K562 (cell line): Measurements from ENCODE around the gene BRAF. TPM values are rescaled to one million over a fixed set of nuclear protein-coding genes. Genes with fewer than 3 reads are reported as not detected.

Experiments used
- ATAC-seq: fragments of 200-7000 bp; cut with Tn5 transposase; 3 replicates; pipeline ENCODE4 v1.9.1; 2020; ENCODE audit warnings: moderate library complexity
- BruUV-seq: library from RNA; stranded (reverse); fragments of 400-500 nt; replicated peaks from 2 replicates; lab custom pipeline; 2021; lab: Mats Ljungman, UMichigan
- CTCF ChIA-PET: fragments of 300-600 bp; formaldehyde crosslinking; extraction: SDS; loops from one replicate; lab custom pipeline; 2021; ENCODE audit warnings: low intra/inter-chr PET ratio; lab: Yijun Ruan, JAX
- POLR2A ChIA-PET: fragments of 300-600, 350-650 bp; sonication (Branson Sonifier 250); formaldehyde crosslinking; extraction: SDS; loops from one replicate; lab custom pipeline; 2021; ENCODE audit warnings: antibody characterized with exemption, inconsistent platforms; lab: Yijun Ruan, JAX
- DNase-seq, 4 experiments: peaks; one replicate each; pipeline versions ENCODE4 v3.0.0 to v3.0.0-alpha.2; 2011 to 2018; ENCODE audit warnings: low spot score in 3 of 4, mixed read lengths in 3 of 4; ENCODE audit errors: extremely low read depth in 1 of 4
- FAIRE-seq: peaks from 2 replicates; lab custom pipeline; 2011; peaks lifted over from hg19 to GRCh38; lab: Jason Lieb, UNC
- H2AFZ ChIP-seq: 2 replicates; pipeline ENCODE4 v1.6.0; 2011; ENCODE audit warnings: low read depth, low read length, control low read depth, inconsistent platforms
- H3K27ac ChIP-seq: fragments of 200-600 bp; 3 replicates; pipeline ENCODE4 v1.8.0; 2011; ENCODE audit warnings: low read depth, mild to moderate bottlenecking, control low read depth, inconsistent platforms, low read length, moderate library complexity, mixed read lengths; ENCODE audit errors: extremely low read depth
- H3K27me3 ChIP-seq, 2 experiments: fragments of 300-600 bp in 1 of 2; 2 replicates in 1 of 2; 3 replicates in 1 of 2; pipeline versions ENCODE4 v1.6.0 to v1.8.0; 2011; ENCODE audit warnings: inconsistent platforms in 2 of 2, low read length in 2 of 2, mild to moderate bottlenecking in 1 of 2, mixed read lengths in 1 of 2, moderate library complexity in 1 of 2; ENCODE audit not compliant: control insufficient read depth in 2 of 2, insufficient read depth in 2 of 2
- H3K36me3 ChIP-seq: fragments of 300-600 bp; 3 replicates; pipeline ENCODE4 v1.8.0; 2011; ENCODE audit warnings: mild to moderate bottlenecking, low read length, inconsistent platforms; ENCODE audit not compliant: control insufficient read depth, insufficient read depth
- H3K4me1 ChIP-seq, 2 experiments: fragments of 200-600 bp in 1 of 2; replicated peaks in 1 of 2; 2 replicates in 1 of 2; 3 replicates in 1 of 2; pipeline versions ENCODE4 v1.5.1 to v1.8.0; 2011; ENCODE audit warnings: inconsistent platforms in 2 of 2, low read length in 2 of 2, mild to moderate bottlenecking in 1 of 2, mixed read lengths in 1 of 2, moderate library complexity in 1 of 2; ENCODE audit not compliant: control insufficient read depth in 2 of 2, insufficient read depth in 2 of 2
- H3K4me2 ChIP-seq: 2 replicates; pipeline ENCODE4 v1.6.1; 2011; ENCODE audit warnings: low read length, control low read depth, inconsistent platforms, mixed read lengths; ENCODE audit not compliant: insufficient read depth
- H3K4me3 ChIP-seq: fragments of 200-600 bp; sonication (generic), shearing (Covaris generic); 2 replicates; pipeline ENCODE4 v1.5.1; 2016; ENCODE audit warnings: control low read depth, inconsistent platforms
- H3K79me2 ChIP-seq: fragments of 200-600 bp; 3 replicates; pipeline ENCODE4 v1.8.0; 2011; ENCODE audit warnings: low read length, inconsistent platforms; ENCODE audit not compliant: control insufficient read depth, insufficient read depth
- H3K9ac ChIP-seq, 2 experiments: 2 replicates each; pipeline versions ENCODE4 v1.6.0 to v1.6.1; 2011; ENCODE audit warnings: low read depth in 2 of 2, low read length in 2 of 2, control low read depth in 1 of 2, inconsistent platforms in 1 of 2, mild to moderate bottlenecking in 1 of 2, mixed read lengths in 1 of 2; ENCODE audit not compliant: insufficient read depth in 1 of 2
- H3K9me1 ChIP-seq: one replicate; pipeline ENCODE4 v1.6.0; 2011; ENCODE audit warnings: inconsistent platforms, mild to moderate bottlenecking, low read length, moderate library complexity; ENCODE audit not compliant: control insufficient read depth, insufficient read depth
- H3K9me3 ChIP-seq: replicated peaks from 2 replicates; pipeline ENCODE4 v1.5.1; 2011; ENCODE audit warnings: low read depth, low read length, inconsistent platforms; ENCODE audit not compliant: control insufficient read depth, insufficient read depth
- H4K20me1 ChIP-seq: replicated peaks from 2 replicates; pipeline ENCODE4 v1.6.1; 2011; ENCODE audit warnings: low read length, inconsistent platforms, mixed read lengths; ENCODE audit not compliant: control insufficient read depth, insufficient read depth
- CTCF ChIP-seq, 3 experiments: IDR thresholded peaks in 2 of 3; conservative IDR thresholded peaks in 1 of 3; 2 replicates each; pipeline ENCODE4 v1.5.1; 2011 to 2012; ENCODE audit warnings: low read length in 3 of 3, mild to moderate bottlenecking in 3 of 3, control low read depth in 2 of 3, improper control_type of control experiment in 1 of 3, inconsistent platforms in 1 of 3, low read depth in 1 of 3, mixed read lengths in 1 of 3, moderate library complexity in 1 of 3; ENCODE audit not compliant: insufficient read depth in 2 of 3
- FOXJ3 ChIP-seq: sonication (generic); formaldehyde crosslinking; IDR thresholded peaks from 2 replicates; pipeline ENCODE4 v1.4.0; 2020; ENCODE audit warnings: mild to moderate bottlenecking, missing genetic modification reagents
- NCOA4 ChIP-seq: fragments of 450-650 bp; IDR thresholded peaks from 2 replicates; pipeline ENCODE4 v1.6.1; 2018; ENCODE audit warnings: mild to moderate bottlenecking; ENCODE audit not compliant: partially characterized antibody
- NFE2L1 ChIP-seq: fragments of 450-650 bp; IDR thresholded peaks from 2 replicates; pipeline ENCODE4 v1.6.1; 2016; ENCODE audit warnings: missing genetic modification characterization, low read depth, mild to moderate bottlenecking, missing compliant biosample characterization, moderate library complexity, borderline replicate concordance
- RAD21 ChIP-seq, 2 experiments: fragments of 250-450 bp in 1 of 2; fragments of 450-650 bp in 1 of 2; sonication (Bioruptor Pico) in 1 of 2; formaldehyde crosslinking in 1 of 2; IDR thresholded peaks in 1 of 2; conservative IDR thresholded peaks in 1 of 2; 2 replicates each; pipeline versions ENCODE4 v1.4.0 to v1.8.0; 2020 to 2022; ENCODE audit warnings: mild to moderate bottlenecking in 2 of 2, moderate library complexity in 1 of 2
- WGBS: fragments of 100-300 bp; shearing (Covaris generic); methylation state at CpG from one replicate; pipeline ENCODE4 v1.1.6; 2016; ENCODE audit warnings: low coverage, mixed read lengths; ENCODE audit not compliant: insufficient coverage; ENCODE audit errors: missing lambda C conversion rate; 5-methylcytosine and 5-hydroxymethylcytosine counted together
- in situ Hi-C: fragments of 300-500 bp; cut with MboI; formaldehyde crosslinking; loops from 4 replicates; pipeline ENCODE4 v1.15.0; 2018; ENCODE audit warnings: inconsistent platforms, mixed read lengths
- intact Hi-C: fragments of 100-400 bp; cut with micrococcal nuclease; formaldehyde crosslinking; loops from 2 replicates; pipeline ENCODE4 v1.14.2; 2022
- polyA plus RNA-seq, 8 experiments: library from polyadenylated mRNA; depleted of rRNA in 4 of 8; stranded (reverse) in 5 of 8; unstranded in 3 of 8; fragments of >200 nt; fragmentation: Nextera tagmentation in 2 of 8; fragmentation: Illumina TruSeq in 1 of 8; extraction: Ambion mirVana in 2 of 8; extraction: Trizol in 1 of 8; gene quantifications; 2 replicates each; pipeline versions ENCODE4 v1.2.1 to v1.2.3, GENCODE V29; 2011 to 2014; ENCODE audit warnings: inconsistent platforms in 1 of 8, missing spikeins in 1 of 8
- total RNA-seq, 7 experiments: library from RNA; depleted of rRNA in 6 of 7; stranded (reverse); fragments of >200 nt in 6 of 7; fragmentation: Illumina TruSeq in 2 of 7; extraction: Trizol in 2 of 7; gene quantifications; 2 replicates each; pipeline versions ENCODE4 v1.2.1 to v1.2.3, GENCODE V29; 2011 to 2021; ENCODE audit warnings: low replicate concordance in 1 of 7

The BRAF gene
- total and polyA plus RNA-seq, 9 of the 15 experiments (the other 6 are each of a cell fraction or from before 2014, with no cell fraction given): 3.6 to 38.3 (median 21.9) TPM

GRCh38 chr7:140726281-140726680 is 198.4 kb downstream of the BRAF start:
- no TSS peak for BruUV-seq
- Histone ChIP-seq H4K20me1 (no peaks in the 10 kb centered on the region), H3K4me1 (no peaks in the 10 kb centered on the region), H3K9ac (no peak overlapping the region), H2AFZ (no peak overlapping the region), H3K27me3 (no peaks in the 10 kb centered on the region), H3K9me3 (no peaks in the 10 kb centered on the region), H3K4me3 (no peak overlapping the region), H3K9me1 (no peaks in the 10 kb centered on the region), H3K79me2 (no peaks in the 10 kb centered on the region), H3K4me2 (no peak overlapping the region), H3K36me3 (peaks cover 18% of the 10 kb centered on the region), H3K27ac (no peak overlapping the region)
- ATAC-seq: peak; percentile 80
- POLR2A ChIA-PET: interaction anchor here (1.2 kb wide), 1 partner anchor 10 kb away, joined by 4 read pairs; no protein-coding TSS in a partner anchor
- in situ Hi-C loops: no loop called here
- 46% methylated on average over 2 of the region's 2 CpGs for WGBS
- no peak for FAIRE-seq
- intact Hi-C loops: no loop called here
- TF ChIP-seq FOXJ3 (CRISPR knock-in tag) (no peak), CTCF (IDR thresholded peaks at IDR 0.05 in 2 of 3, conservative IDR thresholded peaks at IDR 0.05 in 1 of 3; ENCODE audit: insufficient read depth in 2 of 3, low read depth in 1 of 3, low read length in 3 of 3) (peak; percentile 16 to 61 (median 57); a peak in 5 of 6 replicates), RAD21 (CRISPR knock-in tag; conservative IDR thresholded peaks at IDR 0.05 in 1 of 2, IDR thresholded peaks at IDR 0.05 in 1 of 2) (peak; percentile 18 to 49; a peak in 2 of 4 replicates), NCOA4 (no peak), NFE2L1 (tag) (no peak)
- CTCF ChIA-PET: interaction anchor here (0.6 to 0.9 kb wide), 4 partner anchors 27 to 287 kb away, joined by 3 to 7 read pairs (median 4); no protein-coding TSS in a partner anchor
- peak in 2 of 4 experiments; percentile 25 to 32 for DNase-seq
